SU-DHL-6 (cell line): ENCODE results near the gene MPZL2.

Experiments
- H2AFZ ChIP-seq: fragments of 200-600 bp; sonication (generic); 2 replicates; pipeline ENCODE4 v1.6.1; 2014; ENCODE audit warnings: low read depth, mild to moderate bottlenecking, moderate library complexity, mixed read lengths, antibody characterized with exemption, low read length; ENCODE audit not compliant: severe bottlenecking
- H3F3A ChIP-seq: fragments of 200-600 bp; shearing (Covaris generic); 2 replicates; pipeline ENCODE4 v1.6.0; 2016; ENCODE audit warnings: antibody characterized with exemption, mild to moderate bottlenecking; ENCODE audit not compliant: insufficient read depth
- H3K27ac ChIP-seq: fragments of 200-600 bp; sonication (generic); 2 replicates; pipeline ENCODE4 v1.5.1; 2016; ENCODE audit warnings: low read depth, mild to moderate bottlenecking, low read length, moderate library complexity, mixed read lengths
- H3K27me3 ChIP-seq: fragments of 200-600 bp; sonication (generic), shearing (Covaris generic); 2 replicates; pipeline ENCODE4 v1.6.0; 2014; ENCODE audit warnings: mild to moderate bottlenecking, low read length
- H3K36me3 ChIP-seq: fragments of 200-600 bp; sonication (generic); 2 replicates; pipeline ENCODE4 v1.6.1; 2014; ENCODE audit warnings: mild to moderate bottlenecking, low read length, mixed read lengths
- H3K4me2 ChIP-seq: fragments of 300-600, 200-600 bp; shearing (Covaris generic), sonication (generic); 2 replicates; pipeline ENCODE4 v1.6.0; 2014; ENCODE audit warnings: low read length, low read depth, mild to moderate bottlenecking; ENCODE audit not compliant: poor library complexity, severe bottlenecking
- H3K4me3 ChIP-seq: fragments of 200-600 bp; sonication (generic); 2 replicates; pipeline ENCODE4 v1.5.1; 2014; ENCODE audit warnings: antibody characterized with exemption, low read length, mild to moderate bottlenecking, mixed read lengths; ENCODE audit not compliant: insufficient read depth, poor library complexity, severe bottlenecking
- H3K79me2 ChIP-seq: fragments of 200-600 bp; sonication (generic); 2 replicates; pipeline ENCODE4 v1.6.1; 2014; ENCODE audit warnings: mild to moderate bottlenecking, low read length, moderate library complexity; ENCODE audit not compliant: insufficient read depth
- H3K9ac ChIP-seq: fragments of 200-600 bp; sonication (generic); 2 replicates; pipeline ENCODE4 v1.7.0; 2014; ENCODE audit warnings: mild to moderate bottlenecking, low read length
- H3K9me2 ChIP-seq: fragments of 200-600 bp; sonication (generic); replicated peaks from 2 replicates; pipeline ENCODE4 v1.6.1; 2014; ENCODE audit warnings: low read length; ENCODE audit not compliant: insufficient read depth
- H3K9me3 ChIP-seq: fragments of 200-600 bp; sonication (generic); 2 replicates; pipeline ENCODE4 v1.6.1; 2014; ENCODE audit warnings: low read length, mixed read lengths; ENCODE audit not compliant: insufficient read depth
- H4K20me1 ChIP-seq: fragments of 200-600 bp; sonication (generic); 2 replicates; pipeline ENCODE4 v1.6.1; 2014; ENCODE audit warnings: low read depth, mild to moderate bottlenecking, antibody characterized with exemption, low read length, moderate library complexity, mixed read lengths
- CTCF ChIP-seq: fragments of 200-600 bp; sonication (generic); IDR thresholded peaks from one replicate; pipeline ENCODE4 v1.5.1; 2017; ENCODE audit warnings: antibody characterized with exemption, mild to moderate bottlenecking, low read length, moderate library complexity; ENCODE audit not compliant: insufficient read depth, poor library complexity, severe bottlenecking
- EZH2phosphoT487 ChIP-seq: fragments of 200-600 bp; sonication (generic), shearing (Covaris generic); conservative IDR thresholded peaks from 2 replicates; pipeline ENCODE4 v1.6.1; 2018; ENCODE audit warnings: mild to moderate bottlenecking, antibody characterized with exemption, low read length, moderate library complexity, mixed read lengths

MPZL2 gene

DNA sequence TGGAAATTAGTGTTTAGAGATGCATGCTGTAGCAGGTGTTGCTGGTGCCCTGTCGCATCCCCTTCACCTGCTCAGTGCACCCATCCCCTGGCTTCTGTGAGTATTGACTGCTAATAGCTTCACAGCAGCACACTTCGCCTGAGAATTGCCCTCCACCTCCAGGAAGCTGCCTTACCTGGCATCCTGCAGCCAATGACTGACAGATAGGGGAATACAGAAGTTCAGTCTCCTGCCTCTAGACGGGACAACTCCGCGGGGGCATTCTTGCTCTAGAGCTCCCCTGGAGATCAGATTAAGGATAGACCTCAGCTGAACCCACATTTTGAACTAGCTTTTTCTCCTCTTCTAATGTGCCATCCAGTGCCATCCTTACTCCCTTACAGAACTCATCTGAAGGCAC is 31.1 kb upstream of the MPZL2 start:
- H3F3A ChIP-seq = no peaks in the 10 kb centered on the region
- no peak for TF ChIP-seq EZH2phosphoT487
- no peak for TF ChIP-seq CTCF
- H2AFZ ChIP-seq = no peak overlapping the region
- no peaks in the 10 kb centered on the region for H3K36me3 ChIP-seq
- H4K20me1 ChIP-seq = no peaks in the 10 kb centered on the region
- H3K9me3 ChIP-seq = no peaks in the 10 kb centered on the region
- H3K4me2 ChIP-seq = no peak overlapping the region
- H3K27ac ChIP-seq = no peak overlapping the region
- H3K9me2 ChIP-seq = no peaks in the 10 kb centered on the region
- no peaks in the 10 kb centered on the region for H3K79me2 ChIP-seq
- H3K9ac ChIP-seq = no peak overlapping the region
- no peaks in the 10 kb centered on the region for H3K27me3 ChIP-seq
- H3K4me3 ChIP-seq = no peak overlapping the region

- Histone ChIP-seq H3K79me2 (no peaks in the 10 kb centered on the region), H3K9me2 (no peaks in the 10 kb centered on the region), H3K36me3 (no peaks in the 10 kb centered on the region), H3K4me3 (no peak overlapping the region), H3K27ac (no peak overlapping the region), H2AFZ (no peak overlapping the region), H3K4me2 (no peak overlapping the region), H3K27me3 (no peaks in the 10 kb centered on the region), H3K9ac (no peak overlapping the region), H3K9me3 (no peaks in the 10 kb centered on the region), H4K20me1 (no peaks in the 10 kb centered on the region), H3F3A (no peaks in the 10 kb centered on the region)
- TF ChIP-seq CTCF (no peak), EZH2phosphoT487 (no peak)
Observed at GRCh38 chr11:118294053-118294452, 30.0 kb upstream of the MPZL2 start.

- H3K9me3 ChIP-seq = no peaks in the 10 kb centered on the region
Observed at GRCh38 chr11:118291477-118292135, 27.5 kb upstream of the MPZL2 start.

More at GRCh38 chr11:118291477-118292135, 27.5 kb upstream of the MPZL2 start:
- H3K36me3 ChIP-seq = no peaks in the 10 kb centered on the region
- no peaks in the 10 kb centered on the region for H4K20me1 ChIP-seq
- H3K9me2 ChIP-seq = no peaks in the 10 kb centered on the region
- no peak overlapping the region for H3K9ac ChIP-seq
- H2AFZ ChIP-seq = no peak overlapping the region
- H3K27me3 ChIP-seq = no peaks in the 10 kb centered on the region
- H3K4me3 ChIP-seq = no peak overlapping the region
- H3K79me2 ChIP-seq = no peaks in the 10 kb centered on the region
- no peaks in the 10 kb centered on the region for H3F3A ChIP-seq
- H3K27ac ChIP-seq = no peak overlapping the region
- H3K4me2 ChIP-seq = no peak overlapping the region
- no peak for TF ChIP-seq CTCF
